Measurements from ENCODE around the gene MBNL2.

MBNL2 gene

DNA sequence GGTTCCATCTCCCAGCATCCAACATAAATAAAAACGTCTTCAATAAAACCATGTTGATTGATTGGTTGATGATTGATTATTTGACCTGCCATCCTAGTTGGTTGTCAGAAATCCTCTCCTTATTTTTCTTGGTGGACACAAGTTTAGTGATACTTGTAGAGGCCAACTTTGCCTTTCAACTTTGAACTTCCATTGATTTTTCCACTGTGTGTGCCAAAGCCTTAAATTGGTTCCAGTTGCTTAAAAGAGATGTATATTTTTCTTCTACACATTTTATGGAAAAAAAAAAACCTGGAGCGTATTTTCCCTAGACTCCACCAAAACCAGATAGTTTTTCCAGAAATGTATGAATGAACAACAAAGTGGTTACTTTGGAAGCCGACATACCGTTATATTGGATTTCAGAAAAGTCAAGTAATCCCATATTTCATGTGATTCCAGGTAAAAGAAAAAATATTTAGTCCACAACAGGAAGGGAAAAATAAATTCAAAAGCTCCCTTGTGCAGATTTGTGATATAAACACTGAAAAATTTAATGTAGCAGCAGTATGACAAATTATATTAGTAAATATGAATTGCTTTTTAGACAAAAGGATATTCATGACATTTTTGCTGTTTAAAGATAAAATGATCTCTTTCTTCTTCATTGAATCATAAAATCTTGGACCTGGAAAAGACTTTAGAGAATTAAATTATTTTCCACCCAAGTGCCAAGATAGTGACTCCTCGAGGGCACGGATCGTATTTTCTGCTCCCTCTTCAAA lies 85.2 kb downstream of the MBNL2 start:
- FAIRE-seq: peak; percentile 99

- no peak for FAIRE-seq
Observed at GRCh38 chr13:97307882-97308624, 85.9 kb downstream of the MBNL2 start.

DNA sequence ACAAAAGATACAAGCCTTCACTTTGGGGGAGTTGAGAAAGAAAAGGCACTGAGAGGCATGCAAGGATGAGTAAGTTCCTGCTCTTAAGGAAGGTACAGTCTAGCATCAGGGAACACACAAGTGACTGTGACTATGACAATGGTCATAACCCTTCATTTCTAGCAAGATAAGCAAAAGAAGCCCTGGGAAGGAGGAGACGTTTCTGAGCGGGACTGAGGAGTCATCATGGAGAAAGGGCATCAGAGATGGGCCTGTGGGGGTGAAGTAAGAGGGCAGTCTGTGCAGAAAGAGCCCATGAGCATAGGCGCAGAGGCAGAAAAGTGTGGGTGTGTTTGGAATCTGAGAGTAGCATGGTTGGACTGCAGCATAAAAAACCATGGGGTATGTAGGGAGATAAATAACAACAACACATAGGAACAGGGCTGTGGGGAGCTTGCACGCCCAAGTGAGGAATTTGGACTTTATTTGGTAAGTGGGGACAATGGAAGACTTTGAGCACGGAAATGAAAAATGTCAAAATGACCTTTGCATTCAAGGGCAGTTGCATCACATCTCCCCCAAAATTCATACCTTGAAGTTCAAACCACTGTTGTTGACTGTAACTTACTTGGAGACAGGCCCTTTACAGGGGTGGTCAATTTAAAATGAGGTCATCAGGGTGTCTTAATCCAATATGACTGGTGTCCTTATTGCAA lies 86.7 kb downstream of the MBNL2 start:
- no peak for FAIRE-seq

- no peak for FAIRE-seq
Observed at GRCh38 chr13:97310809-97311436, 88.8 kb downstream of the MBNL2 start.

GRCh38 chr13:97311956-97312355 lies 89.8 kb downstream of the MBNL2 start:
- FAIRE-seq: no peak

DNA sequence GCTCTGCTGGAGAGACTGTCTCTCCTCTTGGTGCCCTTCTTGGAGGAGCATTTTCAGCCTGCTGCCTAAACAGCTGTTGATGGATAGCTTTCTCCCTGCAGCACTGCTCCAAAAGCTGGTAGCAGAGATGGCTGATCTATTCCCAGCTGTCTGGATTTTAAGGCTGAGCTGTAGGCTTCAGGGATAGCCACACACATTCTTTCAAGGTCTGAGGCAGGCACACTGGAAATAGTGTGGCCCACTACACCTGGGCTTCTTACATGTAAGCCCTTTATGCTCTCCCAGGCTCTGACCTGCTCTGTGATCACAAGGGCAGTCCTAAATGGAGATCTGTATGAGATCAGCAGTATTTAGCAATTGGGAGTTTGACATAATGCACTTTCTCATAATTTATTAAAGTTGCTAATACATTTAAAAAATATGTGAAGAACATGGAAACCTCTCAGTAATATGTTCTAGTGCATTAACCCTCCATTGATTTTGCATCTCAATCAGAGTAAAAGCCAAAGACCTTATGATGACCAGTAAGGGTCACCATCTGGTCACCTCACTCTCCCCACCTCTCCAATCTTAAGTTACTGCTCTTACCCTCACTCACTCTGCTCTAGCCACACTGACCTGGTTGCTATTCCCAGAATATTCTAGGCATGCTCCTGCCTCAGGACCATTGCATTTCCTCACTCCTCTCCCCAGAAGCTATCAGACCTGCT lies 91.6 kb downstream of the MBNL2 start:
- FAIRE-seq: no peak

DNA sequence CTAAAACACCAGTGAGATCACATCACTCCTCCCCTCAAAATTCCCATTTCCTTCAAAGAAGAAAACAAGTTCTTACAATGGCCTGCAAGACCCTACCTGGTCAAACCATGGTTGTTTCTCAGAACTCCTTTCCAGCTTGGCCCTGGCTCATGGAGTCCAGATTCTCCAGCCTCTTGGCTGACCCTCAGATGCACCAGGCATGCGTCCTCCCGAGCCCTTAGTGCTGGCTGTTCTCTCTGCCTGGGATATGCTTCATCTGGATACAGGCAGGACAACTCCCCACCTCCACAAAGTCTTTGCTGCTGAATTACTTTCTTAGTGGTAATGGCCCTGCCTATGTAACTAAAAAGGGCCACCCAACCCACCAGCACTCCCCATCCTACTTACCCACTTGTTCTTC lies 94.3 kb downstream of the MBNL2 start:
- FAIRE-seq: no peak

GRCh38 chr13:97317933-97318332 lies 95.8 kb downstream of the MBNL2 start:
- FAIRE-seq: no peak

GRCh38 chr13:97318532-97318931 lies 96.4 kb downstream of the MBNL2 start:
- FAIRE-seq: no peak

GRCh38 chr13:97319113-97319720 lies 97.1 kb downstream of the MBNL2 start:
- no peak for FAIRE-seq

- FAIRE-seq: no peak
Observed at GRCh38 chr13:97321101-97321500, 99.0 kb downstream of the MBNL2 start.

DNA sequence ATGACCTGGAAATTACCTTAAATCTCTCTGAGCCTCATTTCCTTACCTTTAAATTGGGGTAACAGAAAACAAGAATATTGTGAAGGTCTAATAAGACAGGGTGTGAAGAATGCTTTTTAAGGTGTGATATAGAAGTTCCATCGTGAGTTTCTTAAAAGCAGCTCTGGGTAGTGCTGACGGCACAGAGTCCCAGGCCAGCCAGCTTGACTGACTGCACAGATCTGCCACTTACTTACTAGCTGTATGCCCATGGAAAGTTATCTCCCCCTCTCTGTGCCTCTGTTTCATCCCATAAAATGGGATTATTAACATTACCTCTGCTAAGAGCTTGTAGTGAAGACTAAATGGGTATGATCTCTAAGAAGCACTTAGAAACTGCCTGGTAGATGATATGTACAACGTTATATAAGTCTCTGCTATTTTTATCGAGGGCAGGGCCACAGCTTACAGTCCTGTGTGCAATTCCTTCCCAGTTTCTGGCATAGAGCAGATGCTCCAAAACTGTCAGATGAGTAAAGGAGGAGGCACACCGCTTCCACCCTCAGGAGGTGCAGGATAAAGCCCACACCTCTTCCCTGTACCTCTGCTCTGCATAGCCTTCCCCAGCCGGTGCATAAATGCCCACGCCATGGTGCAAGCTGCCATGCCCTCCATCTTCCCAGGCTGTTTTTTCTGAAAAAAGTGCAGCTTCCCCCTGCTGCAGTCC lies 99.6 kb downstream of the MBNL2 start:
- FAIRE-seq: no peak

GRCh38 chr13:97322740-97323342 lies 100.7 kb downstream of the MBNL2 start:
- no peak for FAIRE-seq

GRCh38 chr13:97324115-97324514 lies 102.0 kb downstream of the MBNL2 start:
- no peak for FAIRE-seq

GRCh38 chr13:97325738-97326137 lies 103.6 kb downstream of the MBNL2 start:
- FAIRE-seq: no peak

GRCh38 chr13:97327086-97327485 lies 105.0 kb downstream of the MBNL2 start:
- no peak for FAIRE-seq

- FAIRE-seq: no peak
Observed at GRCh38 chr13:97327506-97328221, 105.5 kb downstream of the MBNL2 start.

GRCh38 chr13:97328222-97328790 lies 106.2 kb downstream of the MBNL2 start:
- FAIRE-seq: no peak

- FAIRE-seq: no peak
Observed at GRCh38 chr13:97329331-97329730, 107.2 kb downstream of the MBNL2 start.

- no peak for FAIRE-seq
Observed at GRCh38 chr13:97330448-97330847, 108.3 kb downstream of the MBNL2 start.
